IMR-90 (cell line): ENCODE measurements around the gene NOC2L. TPM values are rescaled to one million over a fixed set of nuclear protein-coding genes. Genes with fewer than 3 reads are reported as not detected.
A peak's percentile ranks its signal among the peaks of the same experiment; 100 is the strongest.

Source experiments
- ATAC-seq: fragments of 200-7000 bp; cut with Tn5 transposase; 2 replicates; pipeline ENCODE4 v1.9.1; 2020; ENCODE audit warnings: low read depth, mild to moderate bottlenecking, moderate library complexity
- BruUV-seq: library from RNA; stranded (reverse); fragments of 400-500 nt; replicated peaks from 2 replicates; lab custom pipeline; 2021; lab: Mats Ljungman, UMichigan
- CTCF ChIA-PET: fragments of 300-600 bp; formaldehyde crosslinking; extraction: SDS; loops from one replicate; lab custom pipeline; 2021; ENCODE audit warnings: antibody characterized with exemption; lab: Yijun Ruan, JAX
- POLR2A ChIA-PET: fragments of 300-600 bp; sonication (Branson Sonifier 250); formaldehyde crosslinking; loops from one replicate; lab custom pipeline; 2022; ENCODE audit warnings: antibody characterized with exemption; ENCODE audit not compliant: unreplicated experiment; lab: Charles Lee
- DNase-seq: peaks from one replicate; pipeline ENCODE4 v3.0.0; 2013
- H2AFZ ChIP-seq: replicated peaks from 2 replicates; pipeline ENCODE3; 2013; ENCODE audit warnings: low read length, mild to moderate bottlenecking; ENCODE audit not compliant: poor library complexity
- H2AK5ac ChIP-seq: 2 replicates; pipeline ENCODE4 v1.6.1; 2013; ENCODE audit warnings: low read depth, low read length, inconsistent platforms
- H2AK9ac ChIP-seq: replicated peaks from 2 replicates; pipeline ENCODE3; 2013; ENCODE audit warnings: mild to moderate bottlenecking, low read depth, low read length, moderate library complexity; ENCODE audit not compliant: poor library complexity
- H2BK120ac ChIP-seq: 2 replicates; pipeline ENCODE4 v1.6.1; 2013; ENCODE audit warnings: low read depth, low read length, inconsistent platforms
- H2BK15ac ChIP-seq: 3 replicates; pipeline ENCODE4 v1.6.1; 2013; ENCODE audit warnings: low read depth, low read length, inconsistent platforms
- H2BK20ac ChIP-seq: 2 replicates; pipeline ENCODE4 v1.6.1; 2013; ENCODE audit warnings: low read depth, mild to moderate bottlenecking, inconsistent platforms, low read length, moderate library complexity
- H2BK5ac ChIP-seq: 2 replicates; pipeline ENCODE4 v1.6.1; 2013; ENCODE audit warnings: mild to moderate bottlenecking, low read depth, low read length, inconsistent platforms; ENCODE audit not compliant: poor library complexity, severe bottlenecking
- H3K14ac ChIP-seq: replicated peaks from 2 replicates; pipeline ENCODE4 v1.6.1; 2013; ENCODE audit warnings: low read depth, low read length, inconsistent platforms
- H3K18ac ChIP-seq: 2 replicates; pipeline ENCODE4 v1.6.1; 2013; ENCODE audit warnings: low read depth, low read length, control low read depth
- H3K23ac ChIP-seq: 2 replicates; pipeline ENCODE4 v1.6.1; 2013; ENCODE audit warnings: low read depth, low read length, inconsistent platforms
- H3K27ac ChIP-seq: 2 replicates; pipeline ENCODE4 v1.5.1; 2013; ENCODE audit warnings: mild to moderate bottlenecking, control low read depth, low read length; ENCODE audit not compliant: insufficient read depth
- H3K27me3 ChIP-seq: 2 replicates; pipeline ENCODE4 v1.6.1; 2013; ENCODE audit warnings: low read length; ENCODE audit not compliant: control insufficient read depth, insufficient read depth
- H3K36me3 ChIP-seq: 2 replicates; pipeline ENCODE4 v1.6.1; 2013; ENCODE audit warnings: low read length, mixed read lengths; ENCODE audit not compliant: control insufficient read depth, insufficient read depth
- H3K4ac ChIP-seq: 2 replicates; pipeline ENCODE4 v1.6.1; 2013; ENCODE audit warnings: low read depth, low read length, inconsistent platforms
- H3K4me1 ChIP-seq: 2 replicates; pipeline ENCODE4 v1.6.1; 2013; ENCODE audit warnings: low read length, mixed read lengths; ENCODE audit not compliant: control insufficient read depth, insufficient read depth
- H3K4me2 ChIP-seq: 2 replicates; pipeline ENCODE4 v1.6.1; 2013; ENCODE audit warnings: low read depth, mild to moderate bottlenecking, control low read depth, low read length, moderate library complexity
- H3K4me3 ChIP-seq: 2 replicates; pipeline ENCODE4 v1.5.1; 2013; ENCODE audit warnings: low read depth, mild to moderate bottlenecking, control low read depth, low read length, moderate library complexity; ENCODE audit not compliant: insufficient read depth
- H3K56ac ChIP-seq: 2 replicates; pipeline ENCODE4 v1.6.1; 2013; ENCODE audit warnings: low read length, inconsistent platforms; ENCODE audit not compliant: insufficient read depth; ENCODE audit errors: extremely low read depth
- H3K79me1 ChIP-seq, 2 experiments: 2 replicates each; pipeline ENCODE4 v1.6.1; 2013; ENCODE audit warnings: low read length in 2 of 2, inconsistent platforms in 1 of 2, low read depth in 1 of 2
- H3K9ac ChIP-seq: 2 replicates; pipeline ENCODE4 v1.6.1; 2013; ENCODE audit warnings: low read depth, low read length, control low read depth
- H3K9me1 ChIP-seq: 2 replicates; pipeline ENCODE4 v1.6.1; 2013; ENCODE audit warnings: low read length, inconsistent platforms; ENCODE audit not compliant: insufficient read depth
- H3K9me3 ChIP-seq: 2 replicates; pipeline ENCODE4 v1.6.1; 2013; ENCODE audit warnings: low read length; ENCODE audit not compliant: control insufficient read depth, insufficient read depth
- H4K20me1 ChIP-seq: 2 replicates; pipeline ENCODE4 v1.6.1; 2013; ENCODE audit warnings: low read length, inconsistent platforms; ENCODE audit not compliant: insufficient read depth
- H4K5ac ChIP-seq: 2 replicates; pipeline ENCODE4 v1.6.1; 2013; ENCODE audit warnings: mild to moderate bottlenecking, low read depth, low read length, control low read depth
- H4K8ac ChIP-seq, 2 experiments: 2 replicates each; pipeline ENCODE4 v1.6.1; 2013; ENCODE audit warnings: low read depth in 2 of 2, low read length in 2 of 2, control low read depth in 1 of 2, inconsistent platforms in 1 of 2
- H4K91ac ChIP-seq: 2 replicates; pipeline ENCODE4 v1.6.1; 2013; ENCODE audit warnings: low read depth, low read length, inconsistent platforms; ENCODE audit not compliant: insufficient read depth
- FOS ChIP-seq: fragments of 150-350 bp; IDR thresholded peaks from 2 replicates; pipeline ENCODE4 v1.6.1; 2016; ENCODE audit warnings: low read depth, low read length
- MAZ ChIP-seq: IDR thresholded peaks from 2 replicates; pipeline ENCODE4 v1.6.1; 2012; ENCODE audit warnings: low read depth, mild to moderate bottlenecking, low read length, improper control_type of control experiment, moderate library complexity, borderline replicate concordance
- RAD21 ChIP-seq: IDR thresholded peaks from 2 replicates; pipeline ENCODE4 v1.6.1; 2012; ENCODE audit warnings: low read length, improper control_type of control experiment
- SMC3 ChIP-seq: fragments of 150-350 bp; IDR thresholded peaks from 2 replicates; pipeline ENCODE4 v1.6.1; 2016; ENCODE audit warnings: low read depth, mild to moderate bottlenecking, antibody characterized with exemption, low read length, moderate library complexity
- WGBS, 2 experiments: methylation state at CpG; one replicate each; pipeline versions ENCODE4 v1.1.5 to v1.1.7; 2013; ENCODE audit warnings: missing lambda C conversion rate in 2 of 2; ENCODE audit not compliant: insufficient read length in 1 of 2; ENCODE audit errors: extremely low coverage in 2 of 2; 5-methylcytosine and 5-hydroxymethylcytosine counted together
- dilution Hi-C: fragments of 300-500 bp; cut with HindIII; formaldehyde crosslinking; loops from one replicate; pipeline ENCODE4 v1.14.3; 2018; ENCODE audit warnings: low sequenced_read_pairs; ENCODE audit not compliant: unreplicated experiment
- in situ Hi-C: fragments of 300-500 bp; cut with MboI; formaldehyde crosslinking; loops from 3 replicates; pipeline ENCODE4 v1.14.3; 2019; ENCODE audit warnings: low sequenced_read_pairs, inconsistent platforms, mixed read lengths
- intact Hi-C: fragments of 100-400 bp; cut with micrococcal nuclease; formaldehyde crosslinking; loops from 2 replicates; pipeline ENCODE4 v1.10.0; 2022
- polyA plus RNA-seq, 3 experiments: library from polyadenylated mRNA; depleted of rRNA; stranded (reverse); fragments of >200 nt; gene quantifications; 2 replicates each; pipeline ENCODE4 v1.2.3, GENCODE V29; 2012; ENCODE audit warnings: low replicate concordance in 1 of 3
- total RNA-seq: library from RNA; depleted of rRNA; stranded (reverse); fragments of >200 nt; gene quantifications from 2 replicates; pipeline ENCODE4 v1.2.3, GENCODE V29; 2012
- TF ChIP-seq, protein P1 (sequence below): fragments of 150-350 bp; IDR thresholded peaks from 2 replicates; pipeline ENCODE4 v1.6.1; 2017; ENCODE audit warnings: mild to moderate bottlenecking, antibody characterized with exemption, low read length, low read depth
- TF ChIP-seq, protein P2 (sequence below): conservative IDR thresholded peaks from 2 replicates; pipeline ENCODE4 v1.5.1; 2012; ENCODE audit warnings: mild to moderate bottlenecking, low read depth, low read length, improper control_type of control experiment

NOC2L gene
- total and polyA plus RNA-seq, 2 of the 4 experiments (the other 2 are of a cell fraction), result 74.2 to 106 TPM

- in situ Hi-C loops, result no loop called here
- H4K8ac ChIP-seq, result peak overlapping the region; percentile 1 to 43; a peak in 2 of 4 replicates
- BruUV-seq, result no TSS peak
- 0 out of 2 replicates have a peak overlapping the region, but pooled peaks have one; percentile 59 for H3K14ac ChIP-seq
- peak; percentile 71 for DNase-seq
- peak overlapping the region; percentile 62 for H3K4me2 ChIP-seq
- no peak overlapping the region; the same call in 1 of the 2 replicates for H3K27ac ChIP-seq
- peak overlapping the region; percentile 97 for H2AK5ac ChIP-seq
- H3K36me3 ChIP-seq, result peaks cover 2% of the 10 kb centered on the region; the same call in 1 of the 2 replicates
- peak overlapping the region; percentile 94; the same call in 2 of the 3 replicates for H2BK15ac ChIP-seq
- H3K9me1 ChIP-seq, result peaks cover 5% of the 10 kb centered on the region
- H3K18ac ChIP-seq, result no peak overlapping the region
- peak overlapping the region; percentile 78 for H2BK20ac ChIP-seq
- peak overlapping the region; percentile 74 for H4K91ac ChIP-seq
- peaks cover 3% of the 10 kb centered on the region for H4K20me1 ChIP-seq
- peaks cover 4 to 20% of the 10 kb centered on the region in 2 experiments; a peak in 2 of 4 replicates for H3K79me1 ChIP-seq
- CTCF ChIA-PET, result interaction anchor here (1.1 kb wide), 1 partner anchor 9 kb away, joined by 5 read pairs; no protein-coding TSS in a partner anchor
- H3K23ac ChIP-seq, result peak overlapping the region; percentile 64; the same call in 1 of the 2 replicates
- peak overlapping the region; percentile 83 for H3K4ac ChIP-seq
- no peak overlapping the region for H3K56ac ChIP-seq
- H4K5ac ChIP-seq, result no peak overlapping the region
- TF ChIP-seq, protein P1, sequence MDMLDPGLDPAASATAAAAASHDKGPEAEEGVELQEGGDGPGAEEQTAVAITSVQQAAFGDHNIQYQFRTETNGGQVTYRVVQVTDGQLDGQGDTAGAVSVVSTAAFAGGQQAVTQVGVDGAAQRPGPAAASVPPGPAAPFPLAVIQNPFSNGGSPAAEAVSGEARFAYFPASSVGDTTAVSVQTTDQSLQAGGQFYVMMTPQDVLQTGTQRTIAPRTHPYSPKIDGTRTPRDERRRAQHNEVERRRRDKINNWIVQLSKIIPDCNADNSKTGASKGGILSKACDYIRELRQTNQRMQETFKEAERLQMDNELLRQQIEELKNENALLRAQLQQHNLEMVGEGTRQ, result no peak
- TF ChIP-seq RAD21, result peak; percentile 36; the same call in 1 of the 2 replicates
- no peak for TF ChIP-seq FOS
- TF ChIP-seq SMC3, result peak; percentile 31; the same call in 1 of the 2 replicates
- TF ChIP-seq, protein P2, sequence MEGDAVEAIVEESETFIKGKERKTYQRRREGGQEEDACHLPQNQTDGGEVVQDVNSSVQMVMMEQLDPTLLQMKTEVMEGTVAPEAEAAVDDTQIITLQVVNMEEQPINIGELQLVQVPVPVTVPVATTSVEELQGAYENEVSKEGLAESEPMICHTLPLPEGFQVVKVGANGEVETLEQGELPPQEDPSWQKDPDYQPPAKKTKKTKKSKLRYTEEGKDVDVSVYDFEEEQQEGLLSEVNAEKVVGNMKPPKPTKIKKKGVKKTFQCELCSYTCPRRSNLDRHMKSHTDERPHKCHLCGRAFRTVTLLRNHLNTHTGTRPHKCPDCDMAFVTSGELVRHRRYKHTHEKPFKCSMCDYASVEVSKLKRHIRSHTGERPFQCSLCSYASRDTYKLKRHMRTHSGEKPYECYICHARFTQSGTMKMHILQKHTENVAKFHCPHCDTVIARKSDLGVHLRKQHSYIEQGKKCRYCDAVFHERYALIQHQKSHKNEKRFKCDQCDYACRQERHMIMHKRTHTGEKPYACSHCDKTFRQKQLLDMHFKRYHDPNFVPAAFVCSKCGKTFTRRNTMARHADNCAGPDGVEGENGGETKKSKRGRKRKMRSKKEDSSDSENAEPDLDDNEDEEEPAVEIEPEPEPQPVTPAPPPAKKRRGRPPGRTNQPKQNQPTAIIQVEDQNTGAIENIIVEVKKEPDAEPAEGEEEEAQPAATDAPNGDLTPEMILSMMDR, result peak; percentile 51
- peak; percentile 90 for TF ChIP-seq MAZ
- no peaks in the 10 kb centered on the region for H3K9me3 ChIP-seq
- H3K4me3 ChIP-seq, result no peak overlapping the region
- peak; percentile 64 for ATAC-seq
- 47% methylated on average over 16 of the region's 38 CpGs; no CpG with 5 or more reads in 1 of the 2 experiments for WGBS, 2 experiments
- peaks cover 23% of the 10 kb centered on the region for H3K4me1 ChIP-seq
- POLR2A ChIA-PET, result no interaction called here
- H3K9ac ChIP-seq, result no peak overlapping the region
- intact Hi-C loops, result loop anchor here (5.0 kb wide), 1 partner anchor 36 kb away; the partner anchor contains the start of gene NOC2L
- H2BK5ac ChIP-seq, result no peak overlapping the region
- H3K27me3 ChIP-seq, result no peaks in the 10 kb centered on the region; the same call in 1 of the 2 replicates
- H2AFZ ChIP-seq, result peak overlapping the region; percentile 73
- dilution Hi-C loops, result no loop called here
- peak overlapping the region; percentile 81 for H2AK9ac ChIP-seq
- H2BK120ac ChIP-seq, result peak overlapping the region; percentile 81
These were observed 37.8 kb downstream of the NOC2L start for GRCh38 chr1:921011-921837.
